Measurements from ENCODE around the gene TCF4. TPM values are rescaled to one million over a fixed set of nuclear protein-coding genes. Genes with fewer than 3 reads are reported as not detected.

TCF4 gene
- total RNA-seq, 4 donors from 2014 or later = 60.9 to 98.4 (median 83.4) TPM

- intact Hi-C loops (cut with DNase I; ENCODE audit: low total_unique reads) = no loop called here
- H3K4me3 ChIP-seq (ENCODE audit: low read depth, poor library complexity, severe bottlenecking) = no peak overlapping the region
- WGBS, 2 donors = 86 to 87% methylated on average over 4 of the region's 4 CpGs
Measured at GRCh38 chr18:55464581-55464980, 123.4 kb downstream of the TCF4 start.

GRCh38 chr18:55462652-55463051, 125.3 kb downstream of the TCF4 start:
- H3K4me3 ChIP-seq (ENCODE audit: low read depth, poor library complexity, severe bottlenecking) = no peak overlapping the region
- 68 to 71% methylated on average over 1 of the region's 1 CpG for WGBS, 2 donors
- no peak for DNase-seq (ENCODE audit: low spot score in 2 of 2)
- TF ChIP-seq POLR2A (IDR thresholded peaks at IDR 0.05) (no peak), CTCF (IDR thresholded peaks at IDR 0.05) (no peak)
- intact Hi-C loops (cut with DNase I; ENCODE audit: low total_unique reads) = no loop called here

More at GRCh38 chr18:55464581-55464980, 123.4 kb downstream of the TCF4 start:
- DNase-seq (ENCODE audit: low spot score in 2 of 2) = no peak
- no peak for TF ChIP-seq CTCF (IDR thresholded peaks at IDR 0.05)
- TF ChIP-seq POLR2A (IDR thresholded peaks at IDR 0.05) = no peak

GRCh38 chr18:55461848-55462247, 126.1 kb downstream of the TCF4 start:
- TF ChIP-seq CTCF (IDR thresholded peaks at IDR 0.05) (no peak), POLR2A (IDR thresholded peaks at IDR 0.05) (no peak)
- no peak for DNase-seq (ENCODE audit: low spot score in 2 of 2)
- intact Hi-C loops (cut with DNase I; ENCODE audit: low total_unique reads) = no loop called here
- WGBS, 2 donors = 87 to 89% methylated on average over 4 of the region's 4 CpGs
- no peak overlapping the region for H3K4me3 ChIP-seq (ENCODE audit: low read depth, poor library complexity, severe bottlenecking)

- intact Hi-C loops (cut with DNase I; ENCODE audit: low total_unique reads) = no loop called here
- DNase-seq (ENCODE audit: low spot score in 2 of 2) = no peak
- WGBS, 2 donors = 83 to 85% methylated on average over 12 of the region's 12 CpGs
Measured at GRCh38 chr18:55458456-55459203, 129.4 kb downstream of the TCF4 start.

GRCh38 chr18:55457028-55457427, 131.0 kb downstream of the TCF4 start:
- no peak for DNase-seq (ENCODE audit: low spot score in 2 of 2)

More at GRCh38 chr18:55458456-55459203, 129.4 kb downstream of the TCF4 start:
- TF ChIP-seq POLR2A (IDR thresholded peaks at IDR 0.05) (no peak), CTCF (IDR thresholded peaks at IDR 0.05) (no peak)
- H3K4me3 ChIP-seq (ENCODE audit: low read depth, poor library complexity, severe bottlenecking) = no peak overlapping the region

More at GRCh38 chr18:55457028-55457427, 131.0 kb downstream of the TCF4 start:
- WGBS, 2 donors = 62 to 72% methylated on average over 2 of the region's 2 CpGs
- TF ChIP-seq CTCF (IDR thresholded peaks at IDR 0.05) (no peak), POLR2A (IDR thresholded peaks at IDR 0.05) (no peak)
- H3K4me3 ChIP-seq (ENCODE audit: low read depth, poor library complexity, severe bottlenecking) = no peak overlapping the region
- intact Hi-C loops (cut with DNase I; ENCODE audit: low total_unique reads) = no loop called here
